ENCODE measurements around the gene BAIAP3.

BAIAP3 gene

DNA sequence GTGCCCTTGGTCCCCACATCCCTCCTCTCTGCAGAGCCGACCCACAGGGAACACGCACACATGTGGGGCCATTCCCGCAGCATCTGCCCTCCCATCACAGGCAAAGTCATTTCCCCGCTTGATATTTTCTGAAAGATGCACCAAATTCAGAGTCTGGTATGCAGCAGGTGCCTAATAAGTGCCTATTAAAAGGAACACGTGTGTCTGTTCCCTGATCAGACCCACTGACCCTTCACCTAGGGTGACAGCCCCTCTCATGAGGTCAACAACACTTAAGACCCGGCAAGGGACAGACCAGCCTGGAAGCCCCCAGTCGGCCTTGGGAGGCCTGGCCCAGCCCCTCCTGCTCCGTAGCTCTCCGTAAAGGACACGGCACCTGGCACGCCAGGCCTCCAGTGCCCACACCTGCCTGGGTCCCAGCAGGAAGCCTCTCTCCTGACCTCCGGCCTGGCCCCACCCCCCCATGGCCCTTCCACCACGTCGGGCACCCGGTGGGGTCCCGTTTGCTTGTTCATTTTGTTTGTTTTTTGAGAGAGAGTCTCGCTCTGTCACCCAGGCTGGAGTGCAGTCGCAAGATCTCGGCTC, 61.0 kb downstream of the BAIAP3 start:
- no peak for DNase-seq (ENCODE audit: low spot score)

DNA sequence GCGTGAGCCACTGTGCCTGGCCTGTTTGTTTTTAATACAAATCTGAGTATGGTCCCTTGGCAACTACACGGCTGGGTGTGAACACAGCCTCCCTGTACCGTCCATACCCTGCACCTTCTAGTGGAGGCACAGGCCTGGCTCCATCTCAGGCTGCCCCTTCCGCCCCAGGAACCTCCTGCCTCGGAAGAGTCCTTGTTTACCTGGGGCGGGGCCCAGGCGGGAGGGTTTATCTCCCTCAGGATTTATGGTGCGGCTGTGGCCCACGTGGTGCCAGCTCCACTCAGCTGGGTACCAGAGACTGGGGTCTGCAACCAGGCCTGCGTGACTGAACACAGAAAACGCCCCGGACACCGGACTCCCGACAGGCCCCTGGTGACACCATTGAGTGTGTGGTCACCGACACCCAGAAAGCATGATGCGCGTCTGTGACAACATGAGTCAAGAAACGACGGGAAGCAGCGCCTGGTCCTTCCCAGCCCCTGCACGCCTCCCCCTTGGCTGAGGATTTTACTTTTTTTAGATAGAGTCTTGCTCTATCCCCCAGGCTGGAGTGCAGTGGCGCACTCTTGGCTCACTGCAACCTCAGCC, 62.1 kb downstream of the BAIAP3 start:
- DNase-seq (ENCODE audit: low spot score): no peak

- DNase-seq (ENCODE audit: low spot score): no peak
These were observed 64.3 kb downstream of the BAIAP3 start for GRCh38 chr16:1397779-1398178.

DNA sequence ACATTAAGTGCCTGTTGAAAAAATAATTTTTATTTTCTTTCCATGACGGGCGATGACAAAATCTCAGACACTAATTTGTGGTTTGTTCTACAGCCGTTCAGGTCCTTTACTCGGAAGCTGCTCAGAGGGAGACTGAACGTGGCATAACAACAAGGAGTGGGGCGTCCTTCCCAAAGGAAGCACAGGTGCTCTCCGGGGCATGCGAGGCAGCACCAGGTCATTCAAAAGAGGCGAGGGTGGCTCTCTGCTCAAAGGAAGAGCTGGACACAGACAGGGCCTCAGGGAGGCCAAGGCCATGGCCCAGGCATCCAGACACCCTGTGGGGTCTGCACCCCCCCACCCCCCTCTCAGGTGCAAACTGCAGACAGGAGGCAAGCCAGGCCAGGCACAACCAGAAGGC, 64.9 kb downstream of the BAIAP3 start:
- no peak for DNase-seq (ENCODE audit: low spot score)

All from kidney capillary endothelial cell (primary cell).